Measurements from ENCODE around the gene FAM90A26. TPM values are rescaled to one million over a fixed set of nuclear protein-coding genes. Genes with fewer than 3 reads are reported as not detected.
"Not testable (repeated sequence)": the region's sequence is repeated elsewhere in the genome, so short reads cannot be mapped to it uniquely, and the experiment has no call there.

FAM90A26 gene
- total RNA-seq (not detected in 2 replicates), polyA plus RNA-seq (not detected in 2 replicates)

- H3K27me3 ChIP-seq; H3K79me2 ChIP-seq; H3K36me3 ChIP-seq (replicated peaks; ENCODE audit: insufficient read depth, low read depth); H3K27ac ChIP-seq; H3K4me3 ChIP-seq; H2AFZ ChIP-seq; H3K4me1 ChIP-seq (ENCODE audit: insufficient read depth); H4K20me1 ChIP-seq (ENCODE audit: insufficient read depth, poor library complexity, severe bottlenecking); H3K9me3 ChIP-seq (ENCODE audit: low read depth); H3K9me2 ChIP-seq (replicated peaks; ENCODE audit: insufficient read depth); H3K4me2 ChIP-seq; DNase-seq (ENCODE audit: low spot score): not testable (repeated sequence)
- WGBS (ENCODE audit: low lambda C conversion rate, missing lambda C conversion rate) = no CpG with 5 or more reads among the region's 11 CpGs
These were observed at the start of gene FAM90A26 for GRCh38 chr4:9169791-9170459. TSS of gene FAM90A26 (plus strand) at chr4:9170409. CDS start at chr4:9173173, 2,764 bp downstream.

GRCh38 chr4:9122711-9123110 is 47.5 kb upstream of the FAM90A26 start:
- not testable (repeated sequence) for H3K79me2 ChIP-seq; H3K27ac ChIP-seq; H3K4me1 ChIP-seq (ENCODE audit: insufficient read depth); H2AFZ ChIP-seq; H3K4me2 ChIP-seq; H4K20me1 ChIP-seq (ENCODE audit: insufficient read depth, poor library complexity, severe bottlenecking); H3K27me3 ChIP-seq; H3K4me3 ChIP-seq; H3K9me3 ChIP-seq (ENCODE audit: low read depth); H3K36me3 ChIP-seq (replicated peaks; ENCODE audit: insufficient read depth, low read depth); DNase-seq (ENCODE audit: low spot score); H3K9me2 ChIP-seq (replicated peaks; ENCODE audit: insufficient read depth)
- 61% methylated on average over 8 of the region's 8 CpGs for WGBS (ENCODE audit: low lambda C conversion rate, missing lambda C conversion rate)

GRCh38 chr4:9123572-9124007 is 46.6 kb upstream of the FAM90A26 start:
- not testable (repeated sequence) for H3K36me3 ChIP-seq (replicated peaks; ENCODE audit: insufficient read depth, low read depth); H3K27me3 ChIP-seq; H3K4me1 ChIP-seq (ENCODE audit: insufficient read depth); H3K79me2 ChIP-seq; H3K4me3 ChIP-seq; H3K9me3 ChIP-seq (ENCODE audit: low read depth); H4K20me1 ChIP-seq (ENCODE audit: insufficient read depth, poor library complexity, severe bottlenecking); H3K27ac ChIP-seq; H3K9me2 ChIP-seq (replicated peaks; ENCODE audit: insufficient read depth); H2AFZ ChIP-seq
- TF ChIP-seq CTCF (IDR thresholded peaks at IDR 0.05; ENCODE audit: poor library complexity) = peak; percentile 59
- DNase-seq (ENCODE audit: low spot score) = peak; percentile 56
- peak overlapping the region; percentile 52 for H3K4me2 ChIP-seq
- 30% methylated on average over 13 of the region's 13 CpGs for WGBS (ENCODE audit: low lambda C conversion rate, missing lambda C conversion rate)

- DNase-seq (ENCODE audit: low spot score); H3K4me3 ChIP-seq; H3K4me2 ChIP-seq; H3K9me3 ChIP-seq (ENCODE audit: low read depth); H3K27ac ChIP-seq; H3K27me3 ChIP-seq; H3K9me2 ChIP-seq (replicated peaks; ENCODE audit: insufficient read depth); H4K20me1 ChIP-seq (ENCODE audit: insufficient read depth, poor library complexity, severe bottlenecking); H2AFZ ChIP-seq; H3K4me1 ChIP-seq (ENCODE audit: insufficient read depth); H3K79me2 ChIP-seq; H3K36me3 ChIP-seq (replicated peaks; ENCODE audit: insufficient read depth, low read depth): not testable (repeated sequence)
- 44% methylated on average over 3 of the region's 3 CpGs for WGBS (ENCODE audit: low lambda C conversion rate, missing lambda C conversion rate)
These were observed 44.5 kb upstream of the FAM90A26 start for GRCh38 chr4:9125601-9126161.

- H3K9me2 ChIP-seq (replicated peaks; ENCODE audit: insufficient read depth); H3K4me3 ChIP-seq; H3K27me3 ChIP-seq; H4K20me1 ChIP-seq (ENCODE audit: insufficient read depth, poor library complexity, severe bottlenecking); H3K9me3 ChIP-seq (ENCODE audit: low read depth); H3K4me1 ChIP-seq (ENCODE audit: insufficient read depth); H3K4me2 ChIP-seq; H3K36me3 ChIP-seq (replicated peaks; ENCODE audit: insufficient read depth, low read depth); H2AFZ ChIP-seq; H3K27ac ChIP-seq; H3K79me2 ChIP-seq: not testable (repeated sequence)
- 69% methylated on average over 7 of the region's 7 CpGs for WGBS (ENCODE audit: low lambda C conversion rate, missing lambda C conversion rate)
- DNase-seq (ENCODE audit: low spot score) = peak; percentile 13
These were observed 38.8 kb upstream of the FAM90A26 start for GRCh38 chr4:9131420-9131819.

- not testable (repeated sequence) for H3K36me3 ChIP-seq (replicated peaks; ENCODE audit: insufficient read depth, low read depth); H3K4me3 ChIP-seq
- 82% methylated on average over 4 of the region's 4 CpGs for WGBS (ENCODE audit: low lambda C conversion rate, missing lambda C conversion rate)
These were observed 37.4 kb upstream of the FAM90A26 start for GRCh38 chr4:9132849-9133248.

GRCh38 chr4:9134011-9134410 is 36.2 kb upstream of the FAM90A26 start:
- H3K79me2 ChIP-seq; H2AFZ ChIP-seq; H3K36me3 ChIP-seq (replicated peaks; ENCODE audit: insufficient read depth, low read depth); H3K4me2 ChIP-seq; H3K4me3 ChIP-seq; H4K20me1 ChIP-seq (ENCODE audit: insufficient read depth, poor library complexity, severe bottlenecking); H3K9me3 ChIP-seq (ENCODE audit: low read depth); H3K9me2 ChIP-seq (replicated peaks; ENCODE audit: insufficient read depth); DNase-seq (ENCODE audit: low spot score); H3K4me1 ChIP-seq (ENCODE audit: insufficient read depth); H3K27me3 ChIP-seq; H3K27ac ChIP-seq: not testable (repeated sequence)
- 84% methylated on average over 5 of the region's 5 CpGs for WGBS (ENCODE audit: low lambda C conversion rate, missing lambda C conversion rate)

More at GRCh38 chr4:9132849-9133248, 37.4 kb upstream of the FAM90A26 start:
- not testable (repeated sequence) for H3K79me2 ChIP-seq; H2AFZ ChIP-seq; H3K9me3 ChIP-seq (ENCODE audit: low read depth); DNase-seq (ENCODE audit: low spot score); H3K27me3 ChIP-seq; H4K20me1 ChIP-seq (ENCODE audit: insufficient read depth, poor library complexity, severe bottlenecking); H3K9me2 ChIP-seq (replicated peaks; ENCODE audit: insufficient read depth); H3K4me1 ChIP-seq (ENCODE audit: insufficient read depth); H3K4me2 ChIP-seq; H3K27ac ChIP-seq

GRCh38 chr4:9134556-9134955 is 35.7 kb upstream of the FAM90A26 start:
- H2AFZ ChIP-seq; DNase-seq (ENCODE audit: low spot score); H3K4me3 ChIP-seq; H3K36me3 ChIP-seq (replicated peaks; ENCODE audit: insufficient read depth, low read depth); H3K9me2 ChIP-seq (replicated peaks; ENCODE audit: insufficient read depth); H3K4me2 ChIP-seq; H3K79me2 ChIP-seq; H3K27ac ChIP-seq; H3K9me3 ChIP-seq (ENCODE audit: low read depth); H3K27me3 ChIP-seq; H4K20me1 ChIP-seq (ENCODE audit: insufficient read depth, poor library complexity, severe bottlenecking); H3K4me1 ChIP-seq (ENCODE audit: insufficient read depth): not testable (repeated sequence)
- 74% methylated on average over 12 of the region's 12 CpGs for WGBS (ENCODE audit: low lambda C conversion rate, missing lambda C conversion rate)

Measured in hepatocyte (in vitro differentiated cells).